Glutamatergic neuron (in vitro differentiated cells): ENCODE data around the gene LRRC2. TPM values are rescaled to one million over a fixed set of nuclear protein-coding genes. Genes with fewer than 3 reads are reported as not detected.

Experiments used
- DNase-seq: peaks from one replicate; pipeline ENCODE4 v3.0.0; 2022
- H3K27ac Mint-ChIP-seq: one replicate; pipeline ENCODE4 v1.8.0; 2020; ENCODE audit warnings: mild to moderate bottlenecking, mixed read lengths, inconsistent platforms; ENCODE audit not compliant: unreplicated experiment
- H3K27me3 Mint-ChIP-seq: one replicate; pipeline ENCODE4 v1.8.0; 2020; ENCODE audit warnings: mild to moderate bottlenecking, moderate library complexity, mixed read lengths, inconsistent platforms; ENCODE audit not compliant: unreplicated experiment
- H3K36me3 Mint-ChIP-seq: one replicate; pipeline ENCODE4 v1.8.0; 2020; ENCODE audit warnings: mild to moderate bottlenecking, mixed read lengths, inconsistent platforms; ENCODE audit not compliant: unreplicated experiment
- H3K4me1 Mint-ChIP-seq: one replicate; pipeline ENCODE4 v1.8.0; 2020; ENCODE audit warnings: mild to moderate bottlenecking, low read depth, mixed read lengths, inconsistent platforms; ENCODE audit not compliant: unreplicated experiment
- H3K4me3 Mint-ChIP-seq: one replicate; pipeline ENCODE4 v1.8.0; 2020; ENCODE audit warnings: mild to moderate bottlenecking, mixed read lengths, inconsistent platforms; ENCODE audit not compliant: unreplicated experiment
- H3K9me3 Mint-ChIP-seq: one replicate; pipeline ENCODE4 v1.8.0; 2020; ENCODE audit warnings: mild to moderate bottlenecking, moderate library complexity, mixed read lengths, inconsistent platforms; ENCODE audit not compliant: unreplicated experiment
- total RNA-seq: library from RNA; stranded (reverse); fragmentation: NEBNext Ultra II Directional; extraction: Animal tissue kit (Norgen Biotek cat#: 25700); gene quantifications from one replicate; pipeline ENCODE4 v1.2.1, GENCODE V29; 2021; ENCODE audit not compliant: unreplicated experiment
- TF ChIP-seq, protein P1 (sequence below): fragments of 200-600 bp; sonication (generic); IDR thresholded peaks from one replicate; pipeline ENCODE4 v1.5.0; 2021; ENCODE audit not compliant: partially characterized antibody, unreplicated experiment

Gene LRRC2
- total RNA-seq, 1 donor from 2014 or later, result not detected

DNA sequence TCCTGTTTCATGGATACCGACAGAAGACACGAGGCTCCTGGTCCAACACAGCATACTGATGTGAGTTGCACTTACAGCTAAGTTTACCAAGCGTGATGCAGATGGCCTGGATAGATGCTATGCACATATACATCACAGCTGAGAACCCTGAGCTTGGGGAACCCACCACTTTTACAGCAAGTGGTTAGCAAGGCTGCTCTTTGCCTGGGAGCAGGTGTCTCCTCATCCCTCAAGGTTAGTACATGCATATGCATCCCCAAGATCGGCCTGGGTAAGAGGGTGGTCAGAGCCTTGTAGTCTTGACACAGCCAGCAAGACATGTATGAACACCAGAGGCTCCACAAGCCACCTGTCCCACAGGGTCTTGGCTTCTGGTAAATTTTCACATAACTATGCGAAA, 28.3 kb downstream of the LRRC2 start:
- Mint-ChIP-seq H3K4me1 (no peaks in the 10 kb centered on the region), H3K27ac (no peak overlapping the region), H3K9me3 (peaks cover 3% of the 10 kb centered on the region), H3K4me3 (no peak overlapping the region), H3K36me3 (no peaks in the 10 kb centered on the region), H3K27me3 (peaks cover 2% of the 10 kb centered on the region)
- no peak for DNase-seq
- TF ChIP-seq, protein P1, sequence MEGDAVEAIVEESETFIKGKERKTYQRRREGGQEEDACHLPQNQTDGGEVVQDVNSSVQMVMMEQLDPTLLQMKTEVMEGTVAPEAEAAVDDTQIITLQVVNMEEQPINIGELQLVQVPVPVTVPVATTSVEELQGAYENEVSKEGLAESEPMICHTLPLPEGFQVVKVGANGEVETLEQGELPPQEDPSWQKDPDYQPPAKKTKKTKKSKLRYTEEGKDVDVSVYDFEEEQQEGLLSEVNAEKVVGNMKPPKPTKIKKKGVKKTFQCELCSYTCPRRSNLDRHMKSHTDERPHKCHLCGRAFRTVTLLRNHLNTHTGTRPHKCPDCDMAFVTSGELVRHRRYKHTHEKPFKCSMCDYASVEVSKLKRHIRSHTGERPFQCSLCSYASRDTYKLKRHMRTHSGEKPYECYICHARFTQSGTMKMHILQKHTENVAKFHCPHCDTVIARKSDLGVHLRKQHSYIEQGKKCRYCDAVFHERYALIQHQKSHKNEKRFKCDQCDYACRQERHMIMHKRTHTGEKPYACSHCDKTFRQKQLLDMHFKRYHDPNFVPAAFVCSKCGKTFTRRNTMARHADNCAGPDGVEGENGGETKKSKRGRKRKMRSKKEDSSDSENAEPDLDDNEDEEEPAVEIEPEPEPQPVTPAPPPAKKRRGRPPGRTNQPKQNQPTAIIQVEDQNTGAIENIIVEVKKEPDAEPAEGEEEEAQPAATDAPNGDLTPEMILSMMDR, result no peak

DNA sequence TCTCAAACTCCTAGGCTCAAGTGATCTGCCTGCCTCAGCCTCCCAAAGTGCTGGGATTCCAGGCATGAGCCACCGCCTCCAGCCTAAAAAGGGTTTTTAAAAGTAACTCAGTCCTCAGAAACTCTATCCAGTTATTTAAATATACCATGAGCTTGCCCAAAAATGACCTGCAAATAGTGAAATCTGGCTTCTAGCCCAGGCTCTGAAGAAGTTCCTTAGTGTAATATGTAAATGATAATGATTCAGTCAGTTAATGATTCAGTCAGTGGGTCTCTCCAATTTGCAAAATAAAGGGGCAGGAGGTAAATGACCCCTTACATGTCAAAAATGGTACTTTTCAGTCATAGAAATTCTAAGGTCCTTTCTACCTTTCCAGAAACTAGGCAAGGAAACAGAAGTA, 28.8 kb downstream of the LRRC2 start:
- Mint-ChIP-seq H3K4me3 (no peak overlapping the region), H3K27ac (no peak overlapping the region), H3K27me3 (peaks cover 2% of the 10 kb centered on the region), H3K36me3 (no peaks in the 10 kb centered on the region), H3K9me3 (peaks cover 3% of the 10 kb centered on the region), H3K4me1 (no peaks in the 10 kb centered on the region)
- TF ChIP-seq, protein P1, result no peak
- no peak for DNase-seq

DNA sequence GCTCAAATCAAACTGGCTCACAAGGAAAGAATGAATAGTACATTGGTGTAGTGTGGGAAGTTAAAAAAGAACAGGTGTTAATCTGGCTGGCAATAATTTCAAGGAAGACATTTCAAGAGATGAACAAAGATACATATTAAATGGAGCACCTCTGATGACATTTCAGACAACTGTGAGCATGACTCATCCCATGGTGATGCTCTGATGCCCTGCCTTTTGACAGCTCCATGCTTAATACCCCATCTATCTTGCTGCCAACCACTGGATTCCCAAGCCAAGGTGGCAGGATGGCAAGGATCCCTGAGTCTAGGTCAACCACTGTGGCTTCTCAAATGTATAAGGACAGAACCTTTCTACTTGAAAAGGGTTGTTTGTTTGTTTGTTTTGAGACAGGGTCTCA, 29.3 kb downstream of the LRRC2 start:
- TF ChIP-seq, protein P1, result no peak
- peaks cover 3% of the 10 kb centered on the region for H3K9me3 Mint-ChIP-seq
- H3K27me3 Mint-ChIP-seq, result peaks cover 2% of the 10 kb centered on the region
- no peak for DNase-seq
- H3K4me1 Mint-ChIP-seq, result no peaks in the 10 kb centered on the region
- H3K4me3 Mint-ChIP-seq, result no peak overlapping the region
- H3K27ac Mint-ChIP-seq, result no peak overlapping the region
- no peaks in the 10 kb centered on the region for H3K36me3 Mint-ChIP-seq

DNA sequence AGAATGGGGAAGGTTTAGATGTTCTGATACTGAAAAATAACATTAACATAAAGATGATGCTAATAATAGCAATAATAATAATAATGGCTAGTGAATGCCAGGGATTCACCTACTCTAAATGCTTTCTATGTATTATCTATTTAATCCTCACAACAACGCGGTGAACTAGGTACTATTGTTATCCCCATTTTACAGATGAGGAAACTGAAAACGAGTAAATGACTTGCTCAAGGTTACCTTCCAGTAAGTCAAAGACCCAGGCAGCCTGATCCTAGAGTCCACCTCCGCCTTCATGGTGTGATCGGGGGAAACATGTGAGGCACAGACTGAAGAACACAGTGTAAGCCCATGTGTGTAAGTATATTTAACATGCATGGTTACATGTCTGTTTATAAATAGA, 30.4 kb downstream of the LRRC2 start:
- no peak for DNase-seq
- TF ChIP-seq, protein P1, result no peak
- Mint-ChIP-seq H3K4me1 (no peaks in the 10 kb centered on the region), H3K27me3 (peaks cover 2% of the 10 kb centered on the region), H3K4me3 (no peak overlapping the region), H3K36me3 (no peaks in the 10 kb centered on the region), H3K9me3 (peaks cover 3% of the 10 kb centered on the region), H3K27ac (no peak overlapping the region)

DNA sequence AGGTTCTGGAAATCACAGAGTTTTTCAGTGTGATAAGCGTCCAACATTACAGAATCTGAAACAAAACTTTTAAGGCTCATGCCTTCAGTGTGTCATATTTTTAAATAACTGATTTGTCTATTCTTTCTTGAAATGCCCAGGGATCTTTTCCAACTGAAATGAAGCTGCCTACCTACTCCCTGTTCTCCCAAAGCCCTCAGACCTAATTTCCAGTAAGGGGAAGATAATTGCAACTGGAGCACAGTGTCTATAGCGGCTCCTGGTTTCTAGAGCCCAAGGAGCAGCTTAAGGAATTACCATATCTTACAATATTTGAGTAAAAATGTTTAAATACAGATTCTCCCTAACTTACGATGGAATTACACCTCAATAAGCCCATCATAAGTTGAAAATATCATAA, 33.0 kb downstream of the LRRC2 start:
- Mint-ChIP-seq H3K4me3 (no peak overlapping the region), H3K36me3 (no peaks in the 10 kb centered on the region), H3K9me3 (peaks cover 3% of the 10 kb centered on the region), H3K27me3 (peaks cover 2% of the 10 kb centered on the region), H3K4me1 (no peaks in the 10 kb centered on the region), H3K27ac (no peak overlapping the region)
- TF ChIP-seq, protein P1, result no peak
- no peak for DNase-seq
